MM.1S (cell line): Measurements from ENCODE around the gene ARHGAP8.
A peak's percentile ranks its signal among the peaks of the same experiment; 100 is the strongest.

Experiments used
- DNase-seq: peaks from one replicate; pipeline ENCODE4 v3.0.0-alpha.2; 2015
- H2AFZ ChIP-seq: fragments of 300-600 bp; sonication (generic); 2 replicates; pipeline ENCODE4 v1.6.0; 2016; ENCODE audit warnings: antibody characterized with exemption, low read length
- H3F3A ChIP-seq: fragments of 300-600 bp; sonication (generic); 2 replicates; pipeline ENCODE4 v1.6.1; 2016; ENCODE audit warnings: mild to moderate bottlenecking, antibody characterized with exemption, low read length, moderate library complexity, mixed read lengths; ENCODE audit not compliant: insufficient read depth
- H3K27ac ChIP-seq: fragments of 300-600 bp; sonication (generic); 2 replicates; pipeline ENCODE4 v1.5.1; 2016; ENCODE audit warnings: mild to moderate bottlenecking, low read length
- H3K27me3 ChIP-seq: fragments of 300-600 bp; sonication (generic); replicated peaks from 2 replicates; pipeline ENCODE4 v1.6.0; 2016; ENCODE audit warnings: low read length; ENCODE audit not compliant: insufficient read depth
- H3K36me3 ChIP-seq: fragments of 300-600 bp; sonication (generic); replicated peaks from 2 replicates; pipeline ENCODE4 v1.6.1; 2016; ENCODE audit warnings: mild to moderate bottlenecking, low read length, mixed read lengths; ENCODE audit not compliant: insufficient read depth
- H3K4me1 ChIP-seq: fragments of 300-600 bp; sonication (generic); 2 replicates; pipeline ENCODE4 v1.6.1; 2016; ENCODE audit warnings: low read length, mixed read lengths
- H3K4me2 ChIP-seq: fragments of 300-600 bp; sonication (generic); 2 replicates; pipeline ENCODE4 v1.6.0; 2016; ENCODE audit warnings: low read depth, low read length
- H3K4me3 ChIP-seq: fragments of 300-600 bp; sonication (generic); 2 replicates; pipeline ENCODE4 v1.5.1; 2016; ENCODE audit warnings: low read length, mixed read lengths
- H3K79me2 ChIP-seq: fragments of 300-600 bp; sonication (generic); 2 replicates; pipeline ENCODE4 v1.6.1; 2016; ENCODE audit warnings: mixed run types, low read length, mixed read lengths
- H3K9ac ChIP-seq: fragments of 300-600 bp; sonication (generic); 2 replicates; pipeline ENCODE4 v1.6.1; 2016; ENCODE audit warnings: low read length, mixed read lengths
- H3K9me2 ChIP-seq: fragments of 300-600 bp; sonication (generic); replicated peaks from 2 replicates; pipeline ENCODE4 v1.6.1; 2016; ENCODE audit warnings: mild to moderate bottlenecking, low read length, mixed read lengths; ENCODE audit not compliant: insufficient read depth
- H3K9me3 ChIP-seq: fragments of 300-600 bp; sonication (generic); replicated peaks from 2 replicates; pipeline ENCODE4 v1.6.1; 2016; ENCODE audit warnings: mild to moderate bottlenecking, low read length, mixed read lengths; ENCODE audit not compliant: insufficient read depth
- H4K20me1 ChIP-seq: fragments of 300-600 bp; sonication (generic); 2 replicates; pipeline ENCODE4 v1.6.1; 2016; ENCODE audit warnings: mild to moderate bottlenecking, low read length, moderate library complexity, mixed read lengths; ENCODE audit not compliant: insufficient read depth
- CTCF ChIP-seq: fragments of 300-600 bp; sonication (generic); IDR thresholded peaks from 2 replicates; pipeline ENCODE4 v1.5.1; 2016; ENCODE audit warnings: antibody characterized with exemption, low read length, mixed read lengths
- EZH2 ChIP-seq: fragments of 300-600 bp; sonication (generic); optimal IDR thresholded peaks from 2 replicates; pipeline ENCODE3; 2017; ENCODE audit warnings: low read depth, mild to moderate bottlenecking, antibody characterized with exemption, low read length, mixed read lengths
- EZH2phosphoT487 ChIP-seq: fragments of 300-600 bp; sonication (generic); IDR thresholded peaks from 2 replicates; pipeline ENCODE4 v1.6.1; 2018; ENCODE audit warnings: antibody characterized with exemption, low read length

Gene ARHGAP8

GRCh38 chr22:44885806-44886360 is 133.5 kb downstream of the ARHGAP8 start:
- Histone ChIP-seq H3K4me3 (no peak overlapping the region), H3K9me2 (no peaks in the 10 kb centered on the region), H3K9me3 (no peaks in the 10 kb centered on the region), H3K36me3 (no peaks in the 10 kb centered on the region), H3K4me1 (no peaks in the 10 kb centered on the region), H3K9ac (no peak overlapping the region), H3K79me2 (no peaks in the 10 kb centered on the region), H2AFZ (no peak overlapping the region), H3K27me3 (peaks cover 70% of the 10 kb centered on the region), H4K20me1 (no peaks in the 10 kb centered on the region), H3K27ac (no peak overlapping the region), H3K4me2 (no peak overlapping the region), H3F3A (no peaks in the 10 kb centered on the region)
- DNase-seq: no peak
- TF ChIP-seq EZH2phosphoT487: no peak
- no peak for TF ChIP-seq EZH2

GRCh38 chr22:44887941-44888366 is 135.6 kb downstream of the ARHGAP8 start:
- no peak overlapping the region for H3K27ac ChIP-seq
- H2AFZ ChIP-seq: no peak overlapping the region
- no peaks in the 10 kb centered on the region for H3F3A ChIP-seq
- H3K36me3 ChIP-seq: no peaks in the 10 kb centered on the region
- H3K27me3 ChIP-seq: peaks cover 72% of the 10 kb centered on the region
- no peak overlapping the region for H3K4me2 ChIP-seq
- no peaks in the 10 kb centered on the region for H3K79me2 ChIP-seq
- no peaks in the 10 kb centered on the region for H3K4me1 ChIP-seq
- TF ChIP-seq EZH2: no peak
- TF ChIP-seq CTCF: no peak
- TF ChIP-seq EZH2phosphoT487: no peak
- H4K20me1 ChIP-seq: no peaks in the 10 kb centered on the region
- no peaks in the 10 kb centered on the region for H3K9me2 ChIP-seq
- no peaks in the 10 kb centered on the region for H3K9me3 ChIP-seq
- no peak for DNase-seq
- H3K9ac ChIP-seq: no peak overlapping the region
- H3K4me3 ChIP-seq: no peak overlapping the region

- Histone ChIP-seq H3K4me3 (no peak overlapping the region), H3K4me1 (no peaks in the 10 kb centered on the region), H3K36me3 (no peaks in the 10 kb centered on the region), H3K27me3 (peaks cover 72% of the 10 kb centered on the region), H2AFZ (no peak overlapping the region), H3K4me2 (no peak overlapping the region), H4K20me1 (no peaks in the 10 kb centered on the region), H3K9me2 (no peaks in the 10 kb centered on the region), H3K27ac (no peak overlapping the region), H3K9ac (no peak overlapping the region), H3K79me2 (no peaks in the 10 kb centered on the region), H3K9me3 (no peaks in the 10 kb centered on the region), H3F3A (no peaks in the 10 kb centered on the region)
- TF ChIP-seq EZH2phosphoT487 (no peak), CTCF (no peak), EZH2 (no peak)
- DNase-seq: no peak
These were observed 136.3 kb downstream of the ARHGAP8 start for GRCh38 chr22:44888491-44889254.

- Histone ChIP-seq H3K4me1 (no peaks in the 10 kb centered on the region), H3K79me2 (no peaks in the 10 kb centered on the region), H2AFZ (0 out of 2 replicates have a peak overlapping the region, but pooled peaks have one; percentile 31), H3F3A (no peaks in the 10 kb centered on the region), H3K27me3 (peaks cover 75% of the 10 kb centered on the region), H3K9me3 (no peaks in the 10 kb centered on the region), H3K4me2 (no peak overlapping the region), H3K27ac (no peak overlapping the region), H3K4me3 (no peak overlapping the region), H3K9me2 (no peaks in the 10 kb centered on the region), H4K20me1 (no peaks in the 10 kb centered on the region), H3K36me3 (no peaks in the 10 kb centered on the region), H3K9ac (no peak overlapping the region)
- no peak for DNase-seq
- no peak for TF ChIP-seq EZH2phosphoT487
- TF ChIP-seq CTCF: no peak
- TF ChIP-seq EZH2: no peak
These were observed 137.0 kb downstream of the ARHGAP8 start for GRCh38 chr22:44889255-44889878.
